Nephron (organoid): ENCODE data around the gene BMPER.

Experiments used
- H3K27ac Mint-ChIP-seq, 3 experiments: 2 replicates each; pipeline ENCODE4 v1.8.0; 2020; ENCODE audit warnings: mixed read lengths in 3 of 3, mild to moderate bottlenecking in 2 of 3, moderate library complexity in 1 of 3
- H3K27me3 Mint-ChIP-seq: 2 replicates; pipeline ENCODE4 v1.8.0; 2021; ENCODE audit warnings: low read depth, mild to moderate bottlenecking, moderate library complexity, mixed read lengths
- H3K36me3 Mint-ChIP-seq: 2 replicates; pipeline ENCODE4 v1.8.0; 2020; ENCODE audit warnings: low read depth, mixed read lengths
- H3K4me1 Mint-ChIP-seq: 2 replicates; pipeline ENCODE4 v1.8.0; 2020; ENCODE audit warnings: mixed read lengths
- H3K4me3 Mint-ChIP-seq, 3 experiments: 2 replicates each; pipeline ENCODE4 v1.8.0; 2020; ENCODE audit warnings: mild to moderate bottlenecking in 3 of 3, mixed read lengths in 3 of 3, moderate library complexity in 2 of 3
- H3K9me3 Mint-ChIP-seq: 2 replicates; pipeline ENCODE4 v1.8.0; 2020; ENCODE audit warnings: mixed read lengths
- TF ChIP-seq, protein P1 (sequence below), 3 experiments: fragments of 200-600 bp; sonication (generic); IDR thresholded peaks; one replicate each; pipeline ENCODE4 v1.5.0; 2021; ENCODE audit warnings: antibody characterized with exemption in 3 of 3; ENCODE audit not compliant: unreplicated experiment in 3 of 3

The BMPER gene

DNA sequence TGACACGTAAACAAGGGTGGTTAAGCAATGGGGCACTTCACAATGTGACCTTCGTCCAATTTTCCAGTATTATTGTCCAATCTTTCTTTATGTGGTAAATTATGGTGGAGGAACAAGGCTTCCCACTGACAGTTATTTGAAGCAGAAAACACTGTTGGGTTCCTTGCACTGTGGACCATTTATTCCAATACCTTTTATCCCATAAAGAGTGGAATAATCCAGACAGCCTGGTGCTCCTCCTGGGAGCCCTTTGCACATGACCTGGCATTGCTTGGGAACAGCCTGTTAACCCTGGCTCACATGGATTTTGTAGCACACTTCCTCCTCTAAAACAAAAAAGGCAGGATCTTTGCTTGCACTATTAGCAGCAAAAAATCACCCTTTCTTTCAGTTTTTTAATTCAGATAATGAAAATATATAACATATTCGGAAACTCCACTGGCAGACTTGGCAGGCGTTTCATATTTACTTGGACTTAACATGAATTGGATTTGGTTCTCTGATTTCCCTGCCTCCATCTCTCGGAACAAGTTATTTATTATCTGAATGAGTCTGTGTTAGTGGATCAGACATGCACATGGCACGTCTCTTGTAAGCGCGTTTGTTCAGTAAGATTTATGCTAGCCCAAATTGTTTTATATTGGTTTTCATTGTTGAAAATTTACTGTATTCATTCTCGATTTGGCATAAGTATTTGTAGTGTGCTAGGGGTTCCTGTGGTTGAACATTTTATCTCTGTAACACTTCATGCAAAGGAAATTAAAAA lies 59.3 kb downstream of the BMPER start:
- Mint-ChIP-seq H3K4me1 (peaks cover 37% of the 10 kb centered on the region), H3K9me3 (no peaks in the 10 kb centered on the region), H3K27ac (peak overlapping the region; percentile 68 to 89 (median 70)), H3K27me3 (peaks cover under 1% of the 10 kb centered on the region), H3K4me3 (no peak overlapping the region), H3K36me3 (peaks cover 4% of the 10 kb centered on the region)
- TF ChIP-seq, protein P1, sequence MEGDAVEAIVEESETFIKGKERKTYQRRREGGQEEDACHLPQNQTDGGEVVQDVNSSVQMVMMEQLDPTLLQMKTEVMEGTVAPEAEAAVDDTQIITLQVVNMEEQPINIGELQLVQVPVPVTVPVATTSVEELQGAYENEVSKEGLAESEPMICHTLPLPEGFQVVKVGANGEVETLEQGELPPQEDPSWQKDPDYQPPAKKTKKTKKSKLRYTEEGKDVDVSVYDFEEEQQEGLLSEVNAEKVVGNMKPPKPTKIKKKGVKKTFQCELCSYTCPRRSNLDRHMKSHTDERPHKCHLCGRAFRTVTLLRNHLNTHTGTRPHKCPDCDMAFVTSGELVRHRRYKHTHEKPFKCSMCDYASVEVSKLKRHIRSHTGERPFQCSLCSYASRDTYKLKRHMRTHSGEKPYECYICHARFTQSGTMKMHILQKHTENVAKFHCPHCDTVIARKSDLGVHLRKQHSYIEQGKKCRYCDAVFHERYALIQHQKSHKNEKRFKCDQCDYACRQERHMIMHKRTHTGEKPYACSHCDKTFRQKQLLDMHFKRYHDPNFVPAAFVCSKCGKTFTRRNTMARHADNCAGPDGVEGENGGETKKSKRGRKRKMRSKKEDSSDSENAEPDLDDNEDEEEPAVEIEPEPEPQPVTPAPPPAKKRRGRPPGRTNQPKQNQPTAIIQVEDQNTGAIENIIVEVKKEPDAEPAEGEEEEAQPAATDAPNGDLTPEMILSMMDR (IDR thresholded peaks at IDR 0.05; ENCODE audit: unreplicated experiment in 3 of 3) = no peak

- TF ChIP-seq, protein P1 (IDR thresholded peaks at IDR 0.05; ENCODE audit: unreplicated experiment in 3 of 3) = no peak
- peaks cover 7% of the 10 kb centered on the region for H3K27me3 Mint-ChIP-seq
- H3K9me3 Mint-ChIP-seq = no peaks in the 10 kb centered on the region
- H3K27ac Mint-ChIP-seq = peak overlapping the region; percentile 68 to 89 (median 70)
- peaks cover 42% of the 10 kb centered on the region for H3K4me1 Mint-ChIP-seq
- no peak overlapping the region for H3K4me3 Mint-ChIP-seq
- H3K36me3 Mint-ChIP-seq = peaks cover 4% of the 10 kb centered on the region
Observed at GRCh38 chr7:33965183-33965744, 59.9 kb downstream of the BMPER start.

GRCh38 chr7:33968591-33968990 lies 63.3 kb downstream of the BMPER start:
- Mint-ChIP-seq H3K4me1 (peaks cover 46% of the 10 kb centered on the region), H3K36me3 (peaks cover 7% of the 10 kb centered on the region)

DNA sequence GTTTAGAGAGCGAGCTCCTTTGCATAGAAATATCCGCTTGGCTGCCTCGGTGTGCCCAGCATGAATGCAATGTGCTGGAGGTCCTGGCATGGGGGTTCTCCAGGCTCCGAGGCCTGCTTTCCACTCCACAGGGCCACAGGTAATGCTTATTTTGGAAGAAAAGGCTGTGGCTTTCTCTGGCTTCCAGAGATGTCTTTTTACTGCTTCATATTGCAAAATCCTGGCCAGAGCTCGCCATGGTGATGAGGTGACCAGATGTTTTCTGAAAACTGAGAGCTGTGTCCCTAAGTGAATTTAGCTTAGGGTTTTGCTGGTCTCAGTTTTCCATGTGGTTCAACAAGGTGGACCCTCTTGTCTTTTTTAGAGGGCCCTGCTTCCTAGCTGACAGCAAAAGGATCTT lies 65.2 kb downstream of the BMPER start:
- H3K4me1 Mint-ChIP-seq = peaks cover 28% of the 10 kb centered on the region
- TF ChIP-seq, protein P1 (IDR thresholded peaks at IDR 0.05; ENCODE audit: unreplicated experiment in 3 of 3) = no peak
- no peaks in the 10 kb centered on the region for H3K9me3 Mint-ChIP-seq
- no peak overlapping the region for H3K4me3 Mint-ChIP-seq
- no peak overlapping the region for H3K27ac Mint-ChIP-seq
- peaks cover 7% of the 10 kb centered on the region for H3K36me3 Mint-ChIP-seq
- peaks cover 17% of the 10 kb centered on the region for H3K27me3 Mint-ChIP-seq

More at GRCh38 chr7:33968591-33968990, 63.3 kb downstream of the BMPER start:
- Mint-ChIP-seq H3K27me3 (peaks cover 10% of the 10 kb centered on the region), H3K4me3 (no peak overlapping the region), H3K9me3 (no peaks in the 10 kb centered on the region), H3K27ac (no peak overlapping the region)
- TF ChIP-seq, protein P1 (IDR thresholded peaks at IDR 0.05; ENCODE audit: unreplicated experiment in 3 of 3) = no peak

DNA sequence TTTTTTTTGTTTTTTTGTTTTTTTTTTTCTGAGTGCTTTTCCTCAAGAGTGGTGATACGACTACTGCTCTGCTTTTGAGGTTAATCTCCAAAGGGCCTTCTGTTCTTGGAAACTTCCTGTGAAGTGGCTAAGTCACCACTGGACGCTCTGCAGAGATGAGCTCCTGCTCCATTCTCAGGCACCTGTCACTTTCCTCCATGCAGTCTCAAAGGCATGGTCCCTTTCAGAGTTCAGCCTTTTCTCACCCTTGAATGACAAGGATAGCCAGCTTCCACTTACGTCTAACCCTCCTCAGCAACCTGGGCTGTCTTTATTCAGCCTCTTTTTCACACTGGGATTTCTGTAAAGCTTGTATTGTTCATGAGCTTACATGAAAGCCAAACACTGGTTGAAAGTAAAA lies 65.8 kb downstream of the BMPER start:
- Mint-ChIP-seq H3K36me3 (peaks cover 7% of the 10 kb centered on the region), H3K27me3 (peaks cover 17% of the 10 kb centered on the region), H3K4me1 (peaks cover 23% of the 10 kb centered on the region), H3K9me3 (no peaks in the 10 kb centered on the region), H3K27ac (no peak overlapping the region), H3K4me3 (no peak overlapping the region)
- TF ChIP-seq, protein P1 (IDR thresholded peaks at IDR 0.05; ENCODE audit: unreplicated experiment in 3 of 3) = no peak
